HG03064 (cell line): Measurements from ENCODE around the gene KLHL3.

Experiments
- ATAC-seq: cut with Tn5 transposase; IDR thresholded peaks from one replicate; pipeline ENCODE4 v1.9.1; 2021; ENCODE audit warnings: low read depth; ENCODE audit not compliant: unreplicated experiment

The KLHL3 gene

DNA sequence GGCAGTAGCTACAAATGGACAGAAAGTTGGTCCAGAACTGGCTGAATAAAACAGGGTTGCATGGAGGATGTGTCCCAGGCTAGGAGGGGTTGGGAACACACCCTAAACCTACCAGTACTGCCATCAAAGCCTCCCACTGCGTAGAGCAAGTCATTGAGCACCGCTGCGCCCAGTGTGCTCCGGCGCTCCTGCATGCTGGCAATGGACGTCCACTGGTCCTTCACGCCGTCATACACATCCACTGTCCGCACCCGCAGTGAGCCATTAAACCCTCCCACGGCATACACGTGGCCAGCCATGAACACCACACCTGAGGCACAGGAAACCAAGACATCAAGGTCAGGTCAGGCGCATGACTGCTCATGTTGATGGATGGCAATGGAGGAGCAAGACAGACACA lies 97.0 kb downstream of the KLHL3 start:
- ATAC-seq, result no peak

GRCh38 chr5:137636830-137637714 lies 98.8 kb downstream of the KLHL3 start:
- ATAC-seq, result no peak

DNA sequence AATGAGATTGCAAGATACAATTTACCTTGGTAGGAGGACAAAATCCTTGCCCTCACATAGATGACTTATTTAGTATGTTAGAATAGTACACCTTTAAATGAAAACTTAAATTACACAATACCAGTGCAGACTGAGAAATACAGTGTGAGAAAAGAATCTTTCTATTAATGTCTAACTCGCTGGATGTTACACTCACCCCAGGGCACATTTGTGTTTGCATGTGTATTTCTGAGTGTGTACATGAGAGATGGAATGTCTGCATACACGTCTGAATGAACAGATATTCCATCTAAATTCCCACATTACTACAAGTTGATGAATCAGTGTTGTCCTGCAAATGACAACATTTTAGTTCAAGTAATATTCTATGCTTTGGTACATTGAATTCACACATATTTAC lies 99.8 kb downstream of the KLHL3 start:
- ATAC-seq, result no peak

GRCh38 chr5:137635521-137635921 lies 100.4 kb downstream of the KLHL3 start:
- ATAC-seq, result no peak

GRCh38 chr5:137633896-137634295 lies 102.0 kb downstream of the KLHL3 start:
- no peak for ATAC-seq

GRCh38 chr5:137632716-137633115 lies 103.2 kb downstream of the KLHL3 start:
- ATAC-seq, result no peak

DNA sequence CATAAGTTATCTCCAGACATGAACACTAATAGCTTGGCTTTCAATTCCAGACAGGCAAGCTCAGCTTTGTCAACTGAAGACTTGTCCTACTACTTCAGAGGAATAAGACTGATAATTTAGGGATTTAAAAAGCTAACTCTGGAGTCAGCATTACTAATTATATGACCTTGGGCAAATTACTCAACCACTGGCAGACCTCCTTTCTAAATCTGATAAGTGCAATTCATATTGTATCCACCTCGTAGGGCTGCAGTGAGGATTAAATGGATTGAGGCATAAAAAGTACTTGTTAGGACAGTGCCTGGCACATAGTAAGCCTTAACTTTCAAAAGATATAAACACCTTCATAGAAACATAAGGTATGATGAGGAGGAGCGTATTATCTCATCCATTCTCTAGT lies 104.4 kb downstream of the KLHL3 start:
- ATAC-seq, result no peak

- ATAC-seq, result no peak
Observed at GRCh38 chr5:137630972-137631370, 104.9 kb downstream of the KLHL3 start.

DNA sequence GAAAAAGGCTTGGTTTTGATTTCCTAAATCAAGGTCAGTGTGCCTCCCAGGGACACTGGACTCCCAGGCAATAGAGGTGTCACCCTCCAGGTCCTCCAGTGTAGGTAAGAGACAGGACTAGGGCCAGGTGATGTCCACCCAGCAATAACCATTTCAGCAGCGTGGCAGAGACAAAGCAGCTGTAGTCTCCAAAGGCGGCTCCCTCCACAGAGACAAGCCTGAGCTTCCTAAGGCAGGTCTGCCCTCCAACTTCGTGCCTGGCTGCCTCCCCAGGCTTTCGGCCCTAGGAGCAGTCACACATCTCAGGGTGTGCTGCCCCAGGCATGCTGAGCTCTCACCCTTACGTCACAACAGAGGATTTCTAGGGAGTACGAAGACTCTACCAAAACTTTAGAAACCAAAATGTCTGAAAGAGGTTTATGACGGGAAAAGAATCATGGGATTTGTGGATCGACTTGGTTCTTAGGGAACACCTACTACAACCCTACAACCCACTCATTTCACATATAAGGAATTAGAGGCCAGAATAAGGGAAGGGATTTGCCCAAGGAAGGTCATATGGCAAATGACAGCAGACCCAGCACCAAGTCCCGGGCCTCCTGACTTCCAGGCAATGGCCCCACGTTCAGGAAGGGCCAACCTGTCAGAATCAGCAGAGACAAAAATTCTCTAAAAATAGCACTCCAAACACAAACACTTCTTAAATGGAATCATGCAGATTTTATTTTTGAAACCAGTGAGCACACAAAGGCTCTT lies 105.5 kb downstream of the KLHL3 start:
- no peak for ATAC-seq

- no peak for ATAC-seq
Observed at GRCh38 chr5:137629646-137630045, 106.2 kb downstream of the KLHL3 start.

- ATAC-seq, result no peak
Observed at GRCh38 chr5:137627706-137628105, 108.2 kb downstream of the KLHL3 start.

DNA sequence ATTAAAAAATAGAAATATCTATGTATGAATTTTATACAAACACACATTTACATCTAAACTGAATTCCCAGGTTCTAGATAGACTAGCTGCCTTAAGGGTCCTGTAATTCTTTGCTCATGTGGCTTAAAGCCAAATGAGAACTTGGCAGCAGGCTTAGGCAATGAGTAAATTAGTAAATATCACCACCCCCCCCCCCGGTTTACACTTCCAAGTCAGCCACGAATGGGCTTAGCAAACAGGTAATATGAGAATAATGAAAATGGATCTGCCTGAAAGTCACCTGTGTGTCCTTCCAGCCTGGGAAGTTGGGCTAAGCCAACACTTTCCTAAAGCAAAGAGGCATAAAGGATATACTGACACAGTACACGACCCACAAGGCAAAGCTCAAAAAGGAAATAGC lies 108.6 kb downstream of the KLHL3 start:
- ATAC-seq, result no peak

GRCh38 chr5:137624786-137625349 lies 111.0 kb downstream of the KLHL3 start:
- no peak for ATAC-seq

DNA sequence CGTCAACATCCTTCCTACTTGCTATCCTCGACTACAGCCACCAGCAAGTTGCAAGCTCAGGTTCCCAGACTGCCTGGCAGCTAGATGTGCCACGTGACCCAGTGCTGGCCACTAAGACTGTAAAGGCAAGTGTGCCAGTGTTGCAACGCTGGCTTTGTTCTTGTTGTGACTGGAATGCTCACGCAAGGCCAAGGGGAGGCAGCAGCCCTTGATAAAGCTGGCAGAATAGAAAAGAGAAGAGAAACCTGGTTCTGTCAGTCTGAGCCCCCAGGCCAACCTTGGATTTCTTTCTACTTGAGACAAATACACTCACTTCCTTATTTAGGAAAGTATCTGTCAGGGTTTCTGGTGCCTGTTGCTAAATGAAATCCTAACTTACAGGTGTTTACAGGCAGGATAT lies 113.0 kb downstream of the KLHL3 start:
- no peak for ATAC-seq

- ATAC-seq, result no peak
Observed at GRCh38 chr5:137621861-137622823, 113.7 kb downstream of the KLHL3 start.

DNA sequence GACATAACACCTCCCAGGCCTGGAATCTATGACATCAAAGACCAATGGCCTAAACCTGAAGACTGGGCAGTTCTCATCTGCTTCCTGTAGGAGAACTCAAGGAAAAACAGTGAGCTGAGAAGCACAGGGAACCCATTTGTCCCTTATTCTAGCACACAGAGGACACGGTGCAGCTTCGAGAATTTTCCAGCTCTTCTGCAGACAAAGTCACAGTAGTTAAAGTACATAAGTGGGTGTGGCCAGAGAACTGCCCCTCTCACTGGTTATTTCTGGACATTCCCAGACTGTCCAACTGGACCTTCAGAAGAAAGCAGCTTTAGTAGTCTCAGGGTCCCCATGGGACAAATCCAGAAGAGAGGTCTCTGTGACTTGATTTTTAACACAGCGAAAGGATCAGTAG lies 114.6 kb downstream of the KLHL3 start:
- ATAC-seq, result no peak

GRCh38 chr5:137619191-137619870 lies 116.6 kb downstream of the KLHL3 start:
- no peak for ATAC-seq

DNA sequence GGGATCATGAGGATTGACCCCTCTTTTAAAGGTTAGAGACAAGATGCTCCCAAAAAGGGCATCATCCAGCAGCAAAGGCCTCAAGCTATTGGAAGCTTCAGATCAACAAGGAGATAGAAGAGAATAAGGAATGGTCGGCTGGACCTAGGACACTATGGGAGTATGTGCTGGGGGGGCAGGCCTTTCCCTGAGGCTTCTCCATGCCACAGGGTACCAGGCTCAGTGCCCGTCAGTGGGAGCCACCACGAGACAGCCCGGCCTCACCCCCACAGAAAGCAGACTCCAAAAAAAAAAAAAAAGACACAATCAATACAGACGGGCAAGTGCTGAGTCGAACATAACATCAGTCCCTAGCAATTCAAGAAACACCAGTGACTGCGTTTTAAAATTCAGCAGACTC lies 117.4 kb downstream of the KLHL3 start:
- no peak for ATAC-seq

GRCh38 chr5:137617528-137618205 lies 118.2 kb downstream of the KLHL3 start:
- no peak for ATAC-seq
